Endothelial cell of umbilical vein (primary cell): ENCODE results near the gene ABHD17A.

ENCODE experiments used
- EZH2 ChIP-seq: IDR thresholded peaks from 2 replicates; pipeline ENCODE4 v1.6.1; 2012; ENCODE audit warnings: borderline replicate concordance, low read depth, mild to moderate bottlenecking, moderate library complexity, low read length, inconsistent platforms; ENCODE audit not compliant: severe bottlenecking
- MAX ChIP-seq: IDR thresholded peaks from 2 replicates; pipeline ENCODE4 v1.6.1; 2011; ENCODE audit not compliant: insufficient read depth, insufficient read length

- TF ChIP-seq EZH2 (no peak), MAX (no peak)
Observed at GRCh38 chr19:1849132-1849474, 36.2 kb downstream of the ABHD17A start.
